ENCODE results near the gene NCOA1.

Gene NCOA1

DNA sequence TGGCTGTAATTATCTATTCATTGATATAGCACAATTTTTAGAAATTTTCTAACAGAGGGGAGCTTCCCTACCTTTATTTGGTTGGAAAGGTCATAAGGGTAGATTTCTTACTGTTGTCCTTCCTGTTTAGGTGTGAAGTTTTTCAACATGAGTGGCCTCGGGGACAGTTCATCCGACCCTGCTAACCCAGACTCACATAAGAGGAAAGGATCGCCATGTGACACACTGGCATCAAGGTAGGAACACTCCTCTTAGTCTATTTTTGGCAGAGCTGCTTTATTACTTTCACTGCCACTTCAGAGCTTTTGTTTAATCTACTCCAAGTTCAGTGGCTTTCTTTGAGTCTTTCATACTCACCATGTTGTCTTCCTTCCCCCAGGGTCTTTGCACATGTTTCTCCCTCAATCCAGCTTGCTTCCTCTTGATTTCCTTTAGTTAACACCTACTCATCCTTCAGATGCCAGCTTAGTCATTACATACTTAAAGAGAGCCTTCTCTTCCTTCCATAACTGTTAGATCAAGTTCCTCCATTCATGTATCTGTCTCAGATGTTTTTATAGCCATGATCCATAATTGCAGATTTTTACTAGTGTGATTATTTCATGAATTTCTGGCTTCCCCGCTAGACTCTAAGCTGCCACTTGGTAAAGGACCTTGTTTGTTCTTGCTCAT is 167.6 kb downstream of the NCOA1 start:
- no peak overlapping the region for H3K4me3 ChIP-seq (ENCODE audit: low read depth, low read length)
- DNase-seq (ENCODE audit: low read depth): no peak
- TF ChIP-seq, protein P1, sequence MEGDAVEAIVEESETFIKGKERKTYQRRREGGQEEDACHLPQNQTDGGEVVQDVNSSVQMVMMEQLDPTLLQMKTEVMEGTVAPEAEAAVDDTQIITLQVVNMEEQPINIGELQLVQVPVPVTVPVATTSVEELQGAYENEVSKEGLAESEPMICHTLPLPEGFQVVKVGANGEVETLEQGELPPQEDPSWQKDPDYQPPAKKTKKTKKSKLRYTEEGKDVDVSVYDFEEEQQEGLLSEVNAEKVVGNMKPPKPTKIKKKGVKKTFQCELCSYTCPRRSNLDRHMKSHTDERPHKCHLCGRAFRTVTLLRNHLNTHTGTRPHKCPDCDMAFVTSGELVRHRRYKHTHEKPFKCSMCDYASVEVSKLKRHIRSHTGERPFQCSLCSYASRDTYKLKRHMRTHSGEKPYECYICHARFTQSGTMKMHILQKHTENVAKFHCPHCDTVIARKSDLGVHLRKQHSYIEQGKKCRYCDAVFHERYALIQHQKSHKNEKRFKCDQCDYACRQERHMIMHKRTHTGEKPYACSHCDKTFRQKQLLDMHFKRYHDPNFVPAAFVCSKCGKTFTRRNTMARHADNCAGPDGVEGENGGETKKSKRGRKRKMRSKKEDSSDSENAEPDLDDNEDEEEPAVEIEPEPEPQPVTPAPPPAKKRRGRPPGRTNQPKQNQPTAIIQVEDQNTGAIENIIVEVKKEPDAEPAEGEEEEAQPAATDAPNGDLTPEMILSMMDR (IDR thresholded peaks at IDR 0.05; ENCODE audit: low read depth, low read length, missing control alignments): no peak

DNA sequence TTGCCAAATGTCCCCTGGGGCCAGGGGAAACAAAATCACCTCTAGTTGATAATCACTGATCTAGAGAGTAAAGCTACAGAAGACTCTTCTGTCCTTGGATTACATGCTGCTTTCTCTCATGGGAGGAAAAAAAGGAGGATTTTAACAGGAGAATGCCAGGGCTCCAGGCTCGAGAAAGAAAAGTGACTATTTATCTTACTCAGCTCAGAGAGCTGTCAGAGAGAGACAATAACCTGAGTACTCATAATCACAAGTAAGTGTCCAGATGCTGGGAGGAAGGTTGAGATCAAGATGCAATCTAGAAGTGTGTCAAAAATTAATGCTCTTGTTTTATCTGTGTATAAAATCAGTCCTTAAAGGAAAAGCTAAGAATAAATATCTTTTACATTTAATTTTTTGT is 168.8 kb downstream of the NCOA1 start:
- no peak for DNase-seq (ENCODE audit: low read depth)
- H3K4me3 ChIP-seq (ENCODE audit: low read depth, low read length): no peak overlapping the region
- TF ChIP-seq, protein P1 (IDR thresholded peaks at IDR 0.05; ENCODE audit: low read depth, low read length, missing control alignments): no peak

DNA sequence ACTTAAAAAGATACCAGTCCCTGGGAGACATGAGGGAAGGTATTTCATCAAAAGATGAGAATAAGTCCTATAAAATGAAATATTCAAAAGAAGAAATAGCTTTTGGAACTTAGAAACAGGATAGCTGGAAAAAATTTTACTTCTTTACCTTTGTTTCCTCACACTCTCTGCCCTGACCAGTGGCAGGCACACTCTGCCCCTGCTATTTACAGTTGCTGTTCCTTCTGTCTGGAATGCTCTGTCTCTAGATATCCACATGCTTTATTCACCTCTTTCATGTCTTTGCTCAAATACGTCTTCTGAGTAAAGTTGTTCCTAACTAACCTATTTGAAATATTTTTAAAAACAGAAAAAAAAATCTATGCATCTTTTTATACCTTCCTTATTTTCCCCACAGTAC is 176.5 kb downstream of the NCOA1 start:
- H3K4me3 ChIP-seq (ENCODE audit: low read depth, low read length): no peak overlapping the region
- no peak for DNase-seq (ENCODE audit: low read depth)
- TF ChIP-seq, protein P1 (IDR thresholded peaks at IDR 0.05; ENCODE audit: low read depth, low read length, missing control alignments): no peak

DNA sequence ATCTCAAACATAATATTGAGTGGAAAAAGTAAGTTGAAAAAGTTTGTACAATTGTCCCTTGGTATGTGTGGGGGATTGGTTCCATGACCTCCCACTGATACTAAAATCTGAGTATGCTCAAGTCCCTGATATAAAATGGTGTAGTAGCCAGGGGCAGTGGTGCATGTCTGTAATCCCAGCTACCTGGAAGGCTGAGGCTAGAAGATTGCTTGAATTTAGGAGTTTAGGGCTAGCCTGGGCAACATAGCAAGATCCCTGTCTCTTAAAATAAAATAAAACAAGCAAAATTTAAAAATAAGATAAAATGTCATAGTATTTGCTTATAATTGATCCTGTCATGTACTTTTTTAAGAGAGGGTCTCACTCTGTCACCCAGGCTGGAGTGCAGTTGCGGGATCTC is 180.2 kb downstream of the NCOA1 start:
- TF ChIP-seq, protein P1 (IDR thresholded peaks at IDR 0.05; ENCODE audit: low read depth, low read length, missing control alignments): no peak

DNA sequence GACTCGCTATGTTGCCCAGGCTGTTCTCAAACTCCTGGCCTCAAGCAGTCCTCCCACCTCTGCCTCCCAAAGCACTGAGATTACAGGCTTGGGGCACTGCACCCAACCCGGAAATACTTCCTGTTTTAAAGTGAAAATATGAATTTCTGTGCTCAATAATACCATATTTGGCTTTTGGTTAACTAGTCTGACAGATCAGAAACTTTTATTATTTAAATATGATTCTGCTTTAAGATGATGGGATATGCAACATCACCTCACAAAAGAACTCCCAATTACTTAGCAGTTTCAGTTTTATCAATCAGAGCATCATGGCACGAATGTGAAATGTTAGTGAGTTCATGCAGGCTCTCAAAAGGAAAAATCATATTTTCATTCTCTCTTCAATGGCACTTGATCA is 181.5 kb downstream of the NCOA1 start:
- DNase-seq (ENCODE audit: low read depth): no peak
- TF ChIP-seq, protein P1 (IDR thresholded peaks at IDR 0.05; ENCODE audit: low read depth, low read length, missing control alignments): no peak

More for the DNA sequence above, 180.2 kb downstream of the NCOA1 start:
- H3K4me3 ChIP-seq (ENCODE audit: low read depth, low read length): no peak overlapping the region
- no peak for DNase-seq (ENCODE audit: low read depth)

DNA sequence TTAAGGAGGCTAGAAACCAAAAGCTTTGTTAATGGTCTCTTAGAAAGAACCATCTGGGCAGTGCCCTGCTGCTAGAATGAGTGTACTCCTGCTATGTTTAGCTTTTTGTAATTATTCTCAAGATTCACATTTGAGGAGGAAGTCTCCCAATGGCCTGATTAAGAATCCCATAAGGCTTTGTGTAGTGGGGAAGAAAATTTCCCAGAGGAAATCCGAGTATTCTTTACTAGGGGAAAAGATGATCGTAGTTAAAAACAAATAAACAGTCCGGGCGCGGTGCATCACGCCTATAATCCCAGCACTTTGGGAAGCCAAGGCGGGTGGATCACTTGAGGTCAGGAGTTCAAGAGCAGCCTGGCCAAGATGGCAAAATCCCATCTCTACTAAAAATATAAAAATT is 184.3 kb downstream of the NCOA1 start:
- DNase-seq (ENCODE audit: low read depth): no peak

More for the DNA sequence above, 181.5 kb downstream of the NCOA1 start:
- H3K4me3 ChIP-seq (ENCODE audit: low read depth, low read length): no peak overlapping the region

More for the DNA sequence above, 184.3 kb downstream of the NCOA1 start:
- TF ChIP-seq, protein P1 (IDR thresholded peaks at IDR 0.05; ENCODE audit: low read depth, low read length, missing control alignments): no peak
- H3K4me3 ChIP-seq (ENCODE audit: low read depth, low read length): no peak overlapping the region
